ENCODE measurements around the gene ALG12. TPM values are rescaled to one million over a fixed set of nuclear protein-coding genes. Genes with fewer than 3 reads are reported as not detected.

ALG12 gene
- total and polyA plus RNA-seq, 4 donors, result 13.3 to 27.4 (median 19.1) TPM

- 90% methylated on average over 8 of the region's 12 CpGs for WGBS (ENCODE audit: insufficient coverage)
Observed at GRCh38 chr22:49914256-49914655, 4.0 kb downstream of the ALG12 start.

GRCh38 chr22:49913446-49913845, 4.8 kb downstream of the ALG12 start:
- H3K27me3 ChIP-seq (ENCODE audit: control insufficient read depth, insufficient read depth, low read length), result no peaks in the 10 kb centered on the region
- H3K9me3 ChIP-seq (ENCODE audit: control insufficient read depth, insufficient read depth, low read length), result no peaks in the 10 kb centered on the region
- H3K27ac ChIP-seq (ENCODE audit: low read depth, low read length), result no peak overlapping the region
- no peak overlapping the region for H3K4me3 ChIP-seq (ENCODE audit: low read depth, low read length)
- H3K4me1 ChIP-seq (ENCODE audit: control insufficient read depth, insufficient read depth, low read length), result peaks cover 13% of the 10 kb centered on the region
- H3K36me3 ChIP-seq (ENCODE audit: control insufficient read depth, insufficient read depth, low read length), result peaks cover 73% of the 10 kb centered on the region
- no peak for DNase-seq (ENCODE audit: low read depth in 4 of 6, low spot score in 6 of 6)
- 99% methylated on average over 14 of the region's 14 CpGs for WGBS (ENCODE audit: insufficient coverage)

More at GRCh38 chr22:49914256-49914655, 4.0 kb downstream of the ALG12 start:
- no peak overlapping the region for H3K27ac ChIP-seq (ENCODE audit: low read depth, low read length)
- no peak for DNase-seq (ENCODE audit: low read depth in 4 of 6, low spot score in 6 of 6)
- no peak overlapping the region for H3K4me3 ChIP-seq (ENCODE audit: low read depth, low read length)
- H3K36me3 ChIP-seq (ENCODE audit: control insufficient read depth, insufficient read depth, low read length), result peaks cover 65% of the 10 kb centered on the region
- H3K27me3 ChIP-seq (ENCODE audit: control insufficient read depth, insufficient read depth, low read length), result no peaks in the 10 kb centered on the region
- H3K4me1 ChIP-seq (ENCODE audit: control insufficient read depth, insufficient read depth, low read length), result peaks cover 19% of the 10 kb centered on the region
- no peaks in the 10 kb centered on the region for H3K9me3 ChIP-seq (ENCODE audit: control insufficient read depth, insufficient read depth, low read length)

- H3K36me3 ChIP-seq (ENCODE audit: control insufficient read depth, insufficient read depth, low read length), result peaks cover 77% of the 10 kb centered on the region
- H3K4me3 ChIP-seq (ENCODE audit: low read depth, low read length), result no peak overlapping the region
- peaks cover 13% of the 10 kb centered on the region for H3K4me1 ChIP-seq (ENCODE audit: control insufficient read depth, insufficient read depth, low read length)
- no peaks in the 10 kb centered on the region for H3K9me3 ChIP-seq (ENCODE audit: control insufficient read depth, insufficient read depth, low read length)
- 88% methylated on average over 14 of the region's 14 CpGs for WGBS (ENCODE audit: insufficient coverage)
- H3K27me3 ChIP-seq (ENCODE audit: control insufficient read depth, insufficient read depth, low read length), result no peaks in the 10 kb centered on the region
- no peak for DNase-seq (ENCODE audit: low read depth in 4 of 6, low spot score in 6 of 6)
- H3K27ac ChIP-seq (ENCODE audit: low read depth, low read length), result no peak overlapping the region
Observed at GRCh38 chr22:49913026-49913425, 5.2 kb downstream of the ALG12 start.

- no peak overlapping the region for H3K27ac ChIP-seq (ENCODE audit: low read depth, low read length)
- H3K9me3 ChIP-seq (ENCODE audit: control insufficient read depth, insufficient read depth, low read length), result no peaks in the 10 kb centered on the region
- no peaks in the 10 kb centered on the region for H3K27me3 ChIP-seq (ENCODE audit: control insufficient read depth, insufficient read depth, low read length)
- peaks cover 5% of the 10 kb centered on the region for H3K4me1 ChIP-seq (ENCODE audit: control insufficient read depth, insufficient read depth, low read length)
- WGBS (ENCODE audit: insufficient coverage), result 92% methylated on average over 26 of the region's 30 CpGs
- H3K4me3 ChIP-seq (ENCODE audit: low read depth, low read length), result no peak overlapping the region
- H3K36me3 ChIP-seq (ENCODE audit: control insufficient read depth, insufficient read depth, low read length), result peaks cover 86% of the 10 kb centered on the region
- DNase-seq (ENCODE audit: low read depth in 4 of 6, low spot score in 6 of 6), result no peak
Observed at GRCh38 chr22:49911881-49912625, 6.2 kb downstream of the ALG12 start.

GRCh38 chr22:49910229-49911155, 7.7 kb downstream of the ALG12 start:
- Histone ChIP-seq H3K27ac (ENCODE audit: low read depth, low read length) (no peak overlapping the region), H3K4me3 (ENCODE audit: low read depth, low read length) (no peak overlapping the region), H3K36me3 (ENCODE audit: control insufficient read depth, insufficient read depth, low read length) (peaks cover 94% of the 10 kb centered on the region), H3K27me3 (ENCODE audit: control insufficient read depth, insufficient read depth, low read length) (no peaks in the 10 kb centered on the region), H3K9me3 (ENCODE audit: control insufficient read depth, insufficient read depth, low read length) (no peaks in the 10 kb centered on the region), H3K4me1 (ENCODE audit: control insufficient read depth, insufficient read depth, low read length) (no peaks in the 10 kb centered on the region)
- no peak for DNase-seq (ENCODE audit: low read depth in 4 of 6, low spot score in 6 of 6)
- WGBS (ENCODE audit: insufficient coverage), result 92% methylated on average over 26 of the region's 27 CpGs

GRCh38 chr22:49909476-49910205, 8.6 kb downstream of the ALG12 start:
- Histone ChIP-seq H3K27ac (ENCODE audit: low read depth, low read length) (no peak overlapping the region), H3K9me3 (ENCODE audit: control insufficient read depth, insufficient read depth, low read length) (no peaks in the 10 kb centered on the region), H3K36me3 (ENCODE audit: control insufficient read depth, insufficient read depth, low read length) (peaks cover 95% of the 10 kb centered on the region), H3K27me3 (ENCODE audit: control insufficient read depth, insufficient read depth, low read length) (no peaks in the 10 kb centered on the region), H3K4me3 (ENCODE audit: low read depth, low read length) (no peak overlapping the region), H3K4me1 (ENCODE audit: control insufficient read depth, insufficient read depth, low read length) (no peaks in the 10 kb centered on the region)
- 97% methylated on average over 18 of the region's 23 CpGs for whole genome bisulfite sequencing (ENCODE audit: insufficient coverage)
- no peak for DNase-seq (ENCODE audit: low read depth in 4 of 6, low spot score in 6 of 6)

- Histone ChIP-seq H3K4me3 (ENCODE audit: low read depth, low read length) (no peak overlapping the region), H3K27me3 (ENCODE audit: control insufficient read depth, insufficient read depth, low read length) (no peaks in the 10 kb centered on the region), H3K36me3 (ENCODE audit: control insufficient read depth, insufficient read depth, low read length) (peaks cover 96% of the 10 kb centered on the region), H3K27ac (ENCODE audit: low read depth, low read length) (no peak overlapping the region), H3K9me3 (ENCODE audit: control insufficient read depth, insufficient read depth, low read length) (no peaks in the 10 kb centered on the region), H3K4me1 (ENCODE audit: control insufficient read depth, insufficient read depth, low read length) (no peaks in the 10 kb centered on the region)
- DNase-seq (ENCODE audit: low read depth in 4 of 6, low spot score in 6 of 6), result no peak
- WGBS (ENCODE audit: insufficient coverage), result 96% methylated on average over 19 of the region's 19 CpGs
Observed at GRCh38 chr22:49907807-49908206, 10.4 kb downstream of the ALG12 start.

- H3K4me3 ChIP-seq (ENCODE audit: low read depth, low read length), result no peak overlapping the region
- 91% methylated on average over 14 of the region's 14 CpGs for WGBS (ENCODE audit: insufficient coverage)
- H3K27ac ChIP-seq (ENCODE audit: low read depth, low read length), result no peak overlapping the region
- no peak for DNase-seq (ENCODE audit: low read depth in 4 of 6, low spot score in 6 of 6)
- peaks cover 92% of the 10 kb centered on the region for H3K36me3 ChIP-seq (ENCODE audit: control insufficient read depth, insufficient read depth, low read length)
- no peaks in the 10 kb centered on the region for H3K9me3 ChIP-seq (ENCODE audit: control insufficient read depth, insufficient read depth, low read length)
- no peaks in the 10 kb centered on the region for H3K4me1 ChIP-seq (ENCODE audit: control insufficient read depth, insufficient read depth, low read length)
- no peaks in the 10 kb centered on the region for H3K27me3 ChIP-seq (ENCODE audit: control insufficient read depth, insufficient read depth, low read length)
Observed at GRCh38 chr22:49906799-49907290, 11.4 kb downstream of the ALG12 start.

GRCh38 chr22:49906071-49906798, 12.0 kb downstream of the ALG12 start:
- no peaks in the 10 kb centered on the region for H3K4me1 ChIP-seq (ENCODE audit: control insufficient read depth, insufficient read depth, low read length)
- no peaks in the 10 kb centered on the region for H3K9me3 ChIP-seq (ENCODE audit: control insufficient read depth, insufficient read depth, low read length)
- H3K27ac ChIP-seq (ENCODE audit: low read depth, low read length), result no peak overlapping the region
- WGBS (ENCODE audit: insufficient coverage), result 93% methylated on average over 28 of the region's 28 CpGs
- no peak for DNase-seq (ENCODE audit: low read depth in 4 of 6, low spot score in 6 of 6)
- no peak overlapping the region for H3K4me3 ChIP-seq (ENCODE audit: low read depth, low read length)
- H3K36me3 ChIP-seq (ENCODE audit: control insufficient read depth, insufficient read depth, low read length), result peaks cover 92% of the 10 kb centered on the region
- no peaks in the 10 kb centered on the region for H3K27me3 ChIP-seq (ENCODE audit: control insufficient read depth, insufficient read depth, low read length)
